ENCODE data around the gene GRID1.

The GRID1 gene

DNA sequence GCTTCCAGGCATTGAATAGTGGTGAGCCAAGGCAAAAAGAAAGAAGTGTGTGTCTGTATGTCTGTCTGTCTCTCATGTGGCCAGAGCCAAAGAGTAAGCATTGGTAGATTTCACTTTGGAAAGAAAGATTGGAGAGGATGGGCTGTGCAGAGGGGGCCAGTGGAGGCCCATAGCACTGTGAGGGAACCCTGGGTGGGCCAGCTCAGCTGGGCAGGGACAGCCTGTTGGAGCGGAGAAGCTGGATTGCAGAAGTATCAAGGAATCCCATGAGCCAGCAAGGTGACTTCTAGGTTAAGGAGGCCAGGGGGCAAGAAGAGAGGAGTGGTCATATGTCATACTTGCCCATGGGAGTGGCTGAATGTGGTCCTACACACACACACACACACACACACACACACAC, 1.5 kb upstream of the GRID1 start:
- no peak for DNase-seq

DNA sequence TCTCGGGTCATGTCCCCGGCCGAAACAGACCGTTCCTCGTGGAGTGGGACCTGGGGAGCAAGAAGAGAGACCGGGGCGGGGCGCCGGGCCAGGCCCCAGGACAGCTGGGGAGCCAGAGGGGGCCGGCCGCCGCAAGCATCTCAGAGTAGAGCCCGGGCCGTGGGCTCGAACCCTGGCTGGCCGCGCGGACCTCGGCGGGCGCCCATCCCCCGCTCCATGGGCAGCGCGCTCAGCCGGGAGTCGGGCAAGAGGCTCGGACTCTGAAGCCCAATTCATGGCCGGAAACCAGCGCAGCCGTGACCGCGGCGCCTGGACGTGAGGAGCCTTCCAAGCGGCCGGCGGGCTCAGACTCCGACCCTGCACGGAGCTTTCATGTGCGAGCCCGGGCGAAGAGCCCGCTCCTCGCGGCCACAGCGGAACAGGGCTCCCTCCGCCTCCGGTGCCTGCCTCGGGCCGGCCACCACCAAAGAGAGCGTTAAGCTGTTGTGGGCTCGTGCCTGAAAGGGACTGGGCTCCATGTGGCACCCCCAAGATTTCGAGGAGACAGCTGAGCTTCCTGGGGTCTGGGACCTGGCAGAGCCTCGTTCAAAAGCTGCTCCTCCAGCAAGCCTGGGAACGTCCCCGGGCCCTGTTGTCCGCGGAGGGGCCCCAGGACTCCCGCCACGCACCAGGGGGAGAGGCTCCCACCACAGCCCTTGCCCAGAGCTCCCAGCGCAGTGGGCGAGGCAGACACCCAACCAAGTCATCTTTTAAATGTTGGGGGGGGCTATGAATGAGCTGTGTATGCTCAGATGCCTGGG, 757 bp upstream of the GRID1 start:
- DNase-seq, result no peak

DNA sequence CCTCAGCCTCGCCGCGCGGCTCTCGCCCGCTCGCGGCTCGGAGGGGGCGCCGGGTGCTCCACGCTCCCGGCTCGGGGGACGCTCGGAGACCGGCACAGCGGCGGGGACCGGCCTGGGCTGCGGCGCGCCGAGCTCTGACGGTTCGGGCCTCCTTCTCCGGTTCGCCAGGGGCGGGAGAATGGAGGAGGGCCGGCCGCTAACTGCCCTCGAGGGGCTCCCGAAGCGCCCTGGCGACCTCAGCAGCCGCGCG, 232 bp upstream of the GRID1 start:
- no peak for DNase-seq

DNA sequence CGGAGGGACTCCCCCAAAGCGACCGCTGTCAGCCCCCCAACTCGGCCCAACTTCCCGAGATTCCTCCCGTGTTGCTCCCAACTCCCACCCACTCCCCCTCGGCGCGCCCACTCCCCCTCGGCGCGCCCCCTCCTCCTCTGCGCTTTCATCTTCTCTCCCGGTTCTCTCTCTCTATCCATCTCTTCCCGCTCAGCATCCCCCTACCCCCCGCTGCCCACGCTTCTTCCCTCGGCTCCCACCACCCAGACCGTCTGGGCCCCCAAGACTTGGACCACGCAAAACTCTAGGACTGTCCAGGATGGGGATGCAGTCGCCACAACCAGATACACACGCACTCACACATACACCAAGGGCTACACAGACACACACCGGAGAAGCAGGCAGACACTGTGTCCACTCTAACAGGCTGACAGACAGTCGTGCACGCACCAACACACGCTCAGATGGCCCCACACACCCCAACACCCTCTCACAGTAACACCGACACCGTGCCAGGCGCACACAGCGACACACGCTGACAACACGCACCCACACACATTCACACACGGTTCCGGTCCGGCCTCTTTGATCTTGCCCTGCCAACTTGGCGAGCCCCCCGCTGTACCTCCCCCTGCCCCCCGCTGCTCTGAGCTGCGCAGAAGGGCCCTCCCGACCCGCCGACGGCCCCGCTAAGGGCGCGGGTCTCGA, 1.1 kb downstream of the GRID1 start:
- no peak for DNase-seq

DNA sequence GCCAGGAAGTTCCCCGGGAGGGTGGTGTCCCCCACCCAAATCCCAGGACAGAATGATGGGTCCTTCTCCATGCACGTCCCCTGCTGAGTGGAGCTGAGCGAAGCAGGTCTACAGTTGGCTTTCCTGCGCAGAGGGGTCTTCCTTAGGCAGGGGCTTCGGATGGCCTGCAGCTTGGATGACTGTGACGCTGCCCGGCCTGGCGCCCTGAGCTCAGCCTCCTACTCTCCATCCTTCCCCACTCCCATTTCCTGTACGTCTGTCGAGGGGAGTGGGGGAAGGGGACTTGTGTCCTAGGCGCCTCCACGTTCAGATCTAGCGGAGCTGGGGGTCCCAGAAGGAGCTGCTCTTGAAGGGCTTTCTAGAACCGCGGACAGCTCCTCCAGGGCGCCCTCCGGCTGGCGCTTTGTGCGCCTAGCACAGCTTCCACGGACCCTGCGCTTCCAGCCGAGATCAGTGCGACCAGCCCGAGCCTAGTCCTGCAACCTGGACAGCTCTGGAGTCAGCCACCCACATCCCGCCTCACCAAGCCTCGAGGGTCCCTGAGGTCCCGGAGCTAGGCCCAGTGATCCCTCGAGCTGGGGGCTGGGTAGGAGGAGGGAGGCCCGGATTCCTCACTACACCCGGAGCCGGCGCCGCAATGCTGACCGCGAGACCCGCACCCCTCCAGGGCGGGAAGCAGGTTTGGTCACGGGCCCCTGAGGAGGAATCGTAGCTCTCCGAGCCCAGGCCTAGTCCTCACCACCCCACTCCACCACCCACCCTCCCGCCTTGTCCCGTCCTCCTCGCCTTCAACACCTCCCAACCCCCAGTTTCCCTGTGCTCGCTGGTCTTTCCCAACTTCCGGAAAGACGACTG, 1.9 kb downstream of the GRID1 start:
- DNase-seq, result no peak

DNA sequence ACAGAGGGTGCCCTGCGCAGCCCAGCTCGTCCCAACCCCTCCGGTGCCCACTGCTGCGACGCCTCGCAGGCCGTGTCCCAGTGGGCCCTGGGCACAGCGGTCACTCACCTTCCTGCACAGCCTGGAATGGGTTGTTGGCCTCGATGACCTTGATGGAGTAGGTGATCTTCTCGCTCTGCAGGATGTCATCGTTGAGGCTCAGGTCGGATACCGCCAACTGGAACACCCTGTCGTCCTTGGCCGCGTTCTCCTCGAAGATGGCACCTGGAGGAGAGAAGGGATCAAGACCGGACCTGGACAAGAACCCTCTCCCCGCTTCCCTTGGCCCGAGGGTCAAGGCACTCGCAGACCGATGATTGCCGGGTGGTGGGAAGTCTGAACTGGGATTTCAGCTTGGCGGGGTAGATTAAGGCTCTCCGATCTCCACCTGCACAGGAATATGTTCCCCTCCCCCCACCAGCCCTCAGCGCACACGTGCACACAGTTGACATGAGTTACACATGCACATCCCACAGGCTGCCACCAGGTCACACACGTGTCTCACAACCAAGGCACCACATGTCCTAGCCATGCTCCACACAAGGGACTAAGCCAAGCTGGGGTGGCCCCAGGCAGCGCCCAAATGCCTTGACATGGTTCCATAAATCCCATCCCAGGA, 2.6 kb downstream of the GRID1 start:
- no peak for DNase-seq

DNA sequence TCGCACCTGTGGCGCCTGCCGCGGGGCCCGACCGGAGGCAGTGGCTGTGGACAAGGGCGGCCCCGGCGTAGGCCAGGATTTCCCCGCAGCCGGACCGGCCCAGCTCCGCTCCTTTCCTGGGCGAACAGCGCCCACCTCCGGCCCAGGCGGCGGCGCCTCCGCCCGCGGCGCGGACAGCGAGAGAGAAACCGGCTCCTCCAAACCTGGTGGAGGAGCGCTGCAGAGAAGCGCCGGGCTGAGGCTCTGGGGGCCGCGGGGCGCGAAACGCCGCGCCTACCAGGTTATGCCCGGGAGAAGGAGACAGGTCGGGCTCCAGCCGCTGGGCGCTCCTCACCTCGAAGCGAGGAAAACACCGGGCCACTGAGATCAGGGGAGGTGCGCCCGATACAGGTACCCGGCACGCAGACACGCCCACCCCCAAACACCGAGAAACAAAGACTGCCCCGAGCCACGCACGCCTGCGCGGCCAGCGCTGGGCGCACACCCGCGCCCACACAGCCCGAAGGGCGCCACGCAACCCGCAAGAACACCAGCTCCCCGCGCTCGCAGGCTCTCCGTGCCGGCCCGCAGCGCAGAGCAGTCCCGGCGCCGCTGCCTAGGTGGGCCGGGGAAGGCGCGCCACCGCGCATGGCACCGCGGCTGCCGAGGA, 3.3 kb downstream of the GRID1 start:
- no peak for DNase-seq

DNA sequence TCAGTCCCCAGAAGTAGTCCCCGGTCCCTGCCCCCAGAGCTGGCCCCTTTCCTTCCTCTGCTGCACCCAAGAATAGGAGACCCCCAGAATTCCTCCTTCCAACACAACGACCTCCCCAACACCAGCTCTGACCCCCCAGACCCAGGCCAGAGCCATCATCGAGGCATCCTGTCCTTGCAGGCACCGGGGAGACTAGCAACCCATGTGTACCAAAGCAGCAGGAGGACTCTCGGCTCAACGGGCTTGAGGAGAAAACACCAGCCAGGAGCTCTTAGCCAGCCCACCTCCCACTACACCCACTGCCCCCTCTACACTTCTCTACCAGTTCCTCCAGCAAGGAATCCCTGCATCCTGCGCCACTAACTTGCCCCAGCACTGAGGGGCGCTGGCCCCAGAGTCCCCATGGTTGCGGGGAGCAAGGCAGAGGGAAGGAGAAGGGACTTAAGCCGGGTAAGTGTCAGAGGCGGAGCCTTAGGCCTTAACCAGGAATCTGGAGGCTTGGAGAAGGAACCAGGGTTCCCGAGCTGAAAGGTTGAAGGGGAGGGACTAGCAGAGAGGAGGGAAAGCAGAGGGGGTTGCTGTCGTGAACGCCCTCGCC, 3.9 kb downstream of the GRID1 start:
- DNase-seq, result no peak

DNA sequence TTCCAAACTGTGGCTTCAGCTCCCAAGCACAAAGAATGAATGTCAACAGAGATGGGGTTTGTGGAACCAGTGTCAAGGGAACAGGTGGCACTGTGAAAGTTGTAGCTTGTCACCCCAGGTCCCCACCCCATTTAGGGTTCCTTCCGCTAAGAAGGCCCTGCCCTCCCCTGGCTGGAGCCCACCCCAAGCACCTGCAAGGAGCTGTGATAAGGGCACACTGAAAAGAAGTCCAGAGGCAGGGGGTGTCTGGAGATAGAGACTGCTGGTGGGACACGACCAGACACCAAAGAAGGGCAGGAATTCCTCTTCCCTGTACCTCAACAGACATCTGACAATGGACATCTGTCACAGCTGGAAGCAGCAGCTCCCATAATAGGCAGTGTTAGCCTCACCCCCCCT, 4.5 kb downstream of the GRID1 start:
- no peak for DNase-seq

DNA sequence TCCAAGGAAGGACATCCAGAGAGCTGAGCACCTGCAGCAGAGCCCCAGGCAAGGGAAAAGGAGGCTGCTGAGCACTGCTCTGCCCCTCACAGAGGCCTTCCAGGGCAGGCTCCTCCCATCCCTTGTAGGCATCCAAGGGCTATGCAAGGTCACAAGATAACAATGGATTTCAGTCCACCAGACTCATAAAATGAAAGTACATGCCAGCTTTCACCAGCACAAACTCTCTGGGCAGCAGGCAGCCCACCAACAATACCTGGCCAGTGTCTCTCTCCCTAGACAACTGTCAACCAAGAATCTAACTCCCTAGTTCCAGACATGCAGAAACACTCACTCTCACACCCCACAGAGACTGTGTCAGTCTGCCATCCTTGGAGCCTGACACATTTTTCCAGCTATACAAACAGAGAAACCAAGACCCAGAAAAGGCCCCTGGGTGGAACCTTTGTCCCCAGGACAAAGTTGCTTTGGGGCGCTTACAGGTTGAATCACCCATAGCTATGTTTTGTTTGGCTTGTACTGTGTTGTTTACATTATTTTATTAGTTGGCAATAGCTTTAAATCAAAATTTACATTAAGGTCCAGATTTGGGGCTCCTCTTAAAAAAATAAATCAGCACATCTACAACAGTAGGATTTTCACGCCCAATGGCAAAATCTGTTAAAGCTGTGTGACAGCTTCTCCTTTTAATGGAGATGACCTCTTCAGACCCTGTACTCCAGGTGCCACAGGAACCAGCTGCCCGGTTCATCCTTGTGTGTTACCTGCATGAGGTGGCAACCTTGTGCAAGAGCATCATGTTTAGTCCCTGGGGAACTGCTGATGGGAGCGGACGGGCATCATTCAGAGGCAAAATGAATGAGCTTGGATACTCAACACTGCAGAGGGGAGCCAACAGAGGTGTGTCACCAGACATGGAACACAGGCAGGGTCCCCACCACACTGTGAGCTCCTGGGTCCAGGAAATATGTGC, 5.2 kb downstream of the GRID1 start:
- no peak for DNase-seq

DNA sequence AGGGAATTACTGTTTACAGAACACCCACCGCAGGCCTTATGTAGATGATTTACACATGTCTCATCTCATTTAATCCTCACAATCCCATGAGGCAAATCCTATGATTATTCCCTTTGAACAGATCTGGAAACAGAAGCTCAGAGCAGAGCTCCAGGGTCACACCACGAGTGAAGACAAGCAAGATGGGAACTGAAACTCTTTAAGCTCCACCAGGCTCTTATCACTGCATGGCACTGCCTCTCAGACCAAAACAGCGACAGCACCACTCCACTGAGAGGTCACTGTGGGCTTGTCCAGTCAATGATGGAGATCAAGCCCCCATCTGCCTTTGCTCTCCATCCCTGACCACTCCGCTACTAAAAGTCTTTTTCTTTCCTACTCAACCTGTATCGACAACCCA, 5.9 kb downstream of the GRID1 start:
- DNase-seq, result no peak

DNA sequence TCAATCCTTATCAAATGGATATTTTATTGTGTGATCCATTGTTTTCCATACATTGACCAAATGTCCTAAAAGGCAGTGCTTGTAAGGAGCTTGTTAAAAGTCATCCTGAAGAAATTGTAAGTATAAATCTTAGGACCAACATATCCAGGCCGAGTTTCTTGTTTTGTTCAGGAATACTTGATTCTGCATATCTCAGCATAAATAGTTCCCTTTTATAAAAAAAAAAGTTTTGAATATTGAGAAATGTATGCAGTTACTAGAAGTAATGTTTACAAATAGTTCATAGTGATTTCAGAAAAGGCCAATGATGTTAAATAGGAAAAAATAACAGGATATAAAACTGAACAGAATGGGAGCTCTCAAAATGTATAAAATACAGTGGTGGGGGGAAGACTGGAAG, 6.6 kb downstream of the GRID1 start:
- DNase-seq, result no peak

DNA sequence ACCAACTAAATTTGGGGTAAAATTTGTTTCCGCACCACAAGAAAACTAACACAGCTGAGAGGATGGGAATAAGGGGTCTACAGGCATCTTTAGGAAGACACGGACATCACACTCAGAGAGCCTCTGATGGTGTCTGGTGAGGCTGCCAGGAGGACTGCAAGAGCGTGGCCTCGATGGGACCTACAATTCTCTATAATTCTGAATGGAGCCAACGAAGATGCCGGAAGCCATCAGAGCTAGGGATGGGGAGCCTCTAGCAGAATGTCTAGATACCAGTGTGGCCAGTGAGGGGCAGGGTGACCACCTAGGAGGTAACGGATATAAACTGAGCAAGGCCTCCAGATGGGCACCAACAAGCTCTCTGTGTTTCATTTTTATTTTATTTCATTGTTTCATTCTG, 7.5 kb downstream of the GRID1 start:
- no peak for DNase-seq

DNA sequence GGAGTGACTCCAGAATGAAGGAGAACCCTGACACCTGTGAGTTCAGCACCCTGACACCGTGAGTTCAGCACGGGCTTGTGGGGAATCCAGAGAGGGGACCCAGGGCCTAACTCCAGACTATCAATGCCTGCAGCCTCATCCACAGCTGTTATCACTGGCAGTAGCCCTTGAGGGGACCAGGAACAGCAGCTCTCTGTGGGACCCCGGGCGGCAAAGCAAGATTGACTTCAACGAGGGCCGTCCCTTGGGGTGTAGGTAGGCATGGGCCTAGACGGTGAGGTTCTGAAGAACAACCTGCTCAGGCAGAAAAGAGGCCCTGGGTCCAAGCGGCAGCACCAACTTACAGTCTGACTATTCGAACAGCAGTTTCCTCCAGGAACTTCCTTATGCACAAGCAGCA, 8.9 kb downstream of the GRID1 start:
- DNase-seq, result no peak

DNA sequence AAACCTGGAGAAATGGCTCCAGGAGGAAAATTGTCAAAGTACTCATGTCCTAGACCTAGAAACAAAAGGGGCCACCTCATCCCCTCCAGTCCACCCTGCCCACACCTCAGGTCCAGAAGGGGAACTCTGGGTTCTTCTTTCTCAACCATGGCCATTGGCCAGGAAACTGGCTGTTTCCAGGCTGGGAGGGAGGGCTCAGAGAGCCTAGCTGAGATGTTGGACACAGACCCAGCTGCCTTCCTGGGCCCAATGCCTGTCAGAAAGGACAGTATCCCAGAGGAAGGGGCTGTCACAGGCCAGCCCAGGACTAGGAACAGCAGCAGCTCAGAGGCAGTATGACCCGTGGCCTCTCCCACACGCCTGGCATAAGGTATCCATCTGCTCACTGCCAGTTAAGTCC, 9.6 kb downstream of the GRID1 start:
- DNase-seq, result no peak

DNA sequence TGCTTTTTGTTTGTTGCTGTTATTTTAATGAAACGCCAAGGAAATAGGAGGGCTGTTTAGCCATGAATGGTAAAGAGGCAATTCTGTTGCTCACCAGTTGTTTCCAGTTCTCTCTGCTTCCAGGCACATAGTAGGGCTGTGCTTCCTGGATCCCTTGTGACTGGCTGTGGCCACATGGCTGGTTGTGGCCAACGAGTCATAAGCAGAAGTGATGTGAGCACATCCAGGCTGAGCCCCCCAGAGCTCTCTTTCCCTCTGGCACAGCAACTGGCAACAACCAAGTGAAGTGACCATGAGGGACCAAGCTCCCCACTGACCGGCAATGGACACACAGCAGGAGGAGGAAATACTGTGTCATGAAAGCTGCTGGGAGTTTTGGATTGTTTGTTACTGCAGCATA, 10.3 kb downstream of the GRID1 start:
- no peak for DNase-seq

DNA sequence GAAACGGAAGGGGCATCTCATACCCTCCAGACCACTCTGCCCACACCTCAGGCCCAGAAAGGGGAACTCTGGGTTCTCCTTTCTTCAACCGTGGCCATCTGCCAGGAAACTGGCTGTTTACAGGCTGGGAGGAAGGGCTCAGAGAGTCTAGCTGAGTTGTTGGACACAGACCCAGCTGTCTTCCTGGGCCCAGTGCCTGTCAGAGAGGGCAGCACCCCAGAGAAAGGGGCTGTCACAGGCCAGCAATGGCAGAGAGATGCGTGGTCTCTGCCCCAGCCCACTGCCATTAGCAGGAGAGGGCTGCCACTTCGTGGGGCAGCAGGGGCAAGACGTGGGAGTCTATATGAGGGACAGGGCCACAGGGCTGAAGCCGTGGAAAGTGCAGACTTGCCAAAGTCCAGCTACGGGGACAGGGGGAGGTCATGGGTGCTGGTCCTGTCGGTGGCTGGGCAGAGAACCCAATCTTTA, 11.0 kb downstream of the GRID1 start:
- no peak for DNase-seq

DNA sequence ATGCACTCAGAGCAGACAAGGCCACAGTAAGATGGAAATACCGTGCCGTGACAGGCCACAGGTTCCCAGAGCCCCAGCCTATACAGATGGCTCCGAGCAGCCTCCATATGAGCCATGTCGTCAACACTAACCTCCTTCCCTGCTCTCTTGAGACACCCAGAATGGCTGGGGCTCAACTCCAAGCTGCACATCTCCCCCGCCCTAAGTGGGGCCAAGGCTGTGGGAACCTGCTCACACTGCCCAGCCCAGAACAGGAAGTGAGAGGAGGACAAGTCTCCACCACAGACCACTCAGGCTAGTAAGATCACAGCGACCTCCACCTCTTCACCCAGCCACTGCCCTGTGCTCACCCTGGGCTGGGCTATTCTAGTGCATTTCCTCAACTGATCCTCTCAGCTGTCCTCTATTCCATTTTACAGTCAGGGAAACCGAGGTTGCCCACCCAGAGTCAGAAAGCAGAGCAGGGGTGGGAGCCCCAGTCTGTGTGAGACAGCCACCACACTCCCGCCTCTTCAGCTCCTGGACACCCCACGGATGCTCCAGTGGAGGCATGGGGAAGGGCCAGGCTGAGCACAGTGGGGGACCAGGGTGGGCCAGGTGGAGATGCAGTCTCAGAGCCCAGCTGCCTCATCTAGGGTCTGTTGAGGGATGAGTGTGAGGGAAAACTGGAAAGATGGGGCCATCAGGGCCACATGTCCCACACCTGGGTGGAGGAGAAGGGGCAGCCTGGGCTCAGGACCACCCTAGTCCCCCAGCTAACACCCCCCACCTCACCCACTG, 11.6 kb downstream of the GRID1 start:
- DNase-seq, result no peak

DNA sequence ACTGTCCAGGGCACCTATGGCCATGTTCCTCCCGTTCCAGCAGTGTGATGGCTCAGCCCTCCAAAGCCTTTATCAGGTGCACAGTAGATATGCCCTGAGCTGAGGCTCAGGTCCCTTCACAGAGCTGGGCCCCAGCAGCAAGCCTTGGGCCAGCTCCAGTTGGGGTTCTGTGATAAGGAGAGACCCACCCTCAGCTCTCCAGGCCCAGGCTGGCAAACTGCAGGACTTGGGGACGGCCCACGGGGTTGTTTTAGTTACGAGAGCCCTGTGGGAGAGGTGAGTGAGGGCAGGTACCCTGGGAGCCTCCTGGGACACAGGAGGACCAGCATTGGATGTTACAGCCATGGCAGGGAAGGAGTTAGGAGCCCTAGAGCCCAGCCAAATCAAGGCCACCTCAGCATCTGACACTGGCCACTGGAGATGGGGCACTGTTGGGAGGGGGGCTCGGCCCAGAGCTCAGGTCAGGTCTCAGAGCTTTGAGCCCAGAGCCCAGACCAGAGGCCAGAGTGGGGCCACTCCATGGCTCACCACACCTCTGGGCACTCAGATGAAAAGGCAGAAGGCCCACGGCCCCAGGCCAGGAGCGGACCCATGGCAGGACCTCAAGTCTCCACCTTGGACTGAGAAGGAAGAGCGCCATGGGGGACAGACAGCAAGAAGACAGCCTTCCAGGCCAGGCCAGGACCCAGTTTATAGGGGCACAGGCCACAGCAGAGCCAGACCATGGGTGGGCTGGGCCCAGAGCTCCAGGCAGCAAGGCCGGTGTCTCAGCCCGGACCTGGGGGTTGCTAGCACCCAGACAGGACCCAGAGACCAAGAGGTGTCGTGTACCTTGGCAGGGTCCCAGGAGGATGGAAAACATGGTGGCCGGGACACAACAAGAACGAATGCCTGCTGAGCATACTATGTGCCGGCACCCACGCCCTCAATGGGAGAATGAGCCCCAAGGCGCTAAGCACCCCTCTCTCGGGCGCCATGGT, 12.8 kb downstream of the GRID1 start:
- DNase-seq, result no peak
